Upper lobe of left lung (tissue), 6 donors: Measurements from ENCODE around the gene SERPINB13. TPM values are rescaled to one million over a fixed set of nuclear protein-coding genes. Genes with fewer than 3 reads are reported as not detected.

Experiments
- ATAC-seq, 2 donors: fragments of 200-7000 bp; cut with Tn5 transposase; one replicate each; pipeline ENCODE4 v1.9.1; 2022; ENCODE audit warnings: mild to moderate bottlenecking in 2 of 2, moderate library complexity in 2 of 2; ENCODE audit not compliant: low FRiP score in 2 of 2
- DNase-seq, 2 donors: peaks; one replicate each; pipeline ENCODE4 v3.0.0-alpha.2; 2019 to 2020
- H3K27ac ChIP-seq, 4 donors: fragments of 200-600 bp; sonication (generic); one replicate each; pipeline ENCODE4 v1.5.1; 2016 to 2019
- H3K27me3 ChIP-seq, 4 donors: fragments of 200-600 bp; sonication (generic); one replicate each; pipeline ENCODE4 v1.5.1; 2017 to 2019
- H3K36me3 ChIP-seq, 4 donors: fragments of 200-600 bp; sonication (generic); one replicate each; pipeline ENCODE4 v1.5.1; 2016 to 2019
- H3K4me1 ChIP-seq, 4 donors: fragments of 200-600 bp; sonication (generic); one replicate each; pipeline ENCODE4 v1.5.1; 2018 to 2019
- H3K4me3 ChIP-seq, 4 donors: fragments of 200-600 bp; sonication (generic); one replicate each; pipeline ENCODE4 v1.5.1; 2017 to 2019; ENCODE audit warnings: mild to moderate bottlenecking in 2 of 4, moderate library complexity in 1 of 4
- H3K9me3 ChIP-seq, 4 donors: fragments of 200-600 bp; sonication (generic); one replicate each; pipeline ENCODE4 v1.5.1; 2018 to 2019
- EP300 ChIP-seq, 4 donors: sonication (generic); formaldehyde crosslinking; IDR thresholded peaks; one replicate each; pipeline ENCODE4 v1.5.1; 2017; ENCODE audit warnings: antibody characterized with exemption in 4 of 4, control low read depth in 2 of 4
- POLR2A ChIP-seq, 4 donors: fragments of 450-650 bp; IDR thresholded peaks; one replicate each; pipeline ENCODE4 v1.5.1; 2016 to 2017; ENCODE audit warnings: antibody characterized with exemption in 4 of 4, mild to moderate bottlenecking in 2 of 4
- POLR2AphosphoS5 ChIP-seq, 2 donors: sonication (generic); formaldehyde crosslinking; IDR thresholded peaks; one replicate each; pipeline ENCODE4 v1.5.1; 2017; ENCODE audit warnings: antibody characterized with exemption in 2 of 2
- whole genome bisulfite sequencing, 2 donors: methylation state at CpG; one replicate each; pipeline ENCODE4 v1.1.5; 2017 to 2018; 5-methylcytosine and 5-hydroxymethylcytosine counted together
- total RNA-seq, 6 donors: library from RNA; depleted of rRNA in 4 of 6; stranded (reverse); fragments of >200 nt in 4 of 6; gene quantifications; one replicate each; pipeline versions ENCODE4 v1.1.0 to v1.2.1, GENCODE V29; 2016 to 2021
- TF ChIP-seq, protein P1 (sequence below), 6 experiments: fragments of 450-650 bp in 4 of 6; fragments of 200-600 bp in 2 of 6; sonication (generic) in 2 of 6; IDR thresholded peaks; one replicate each; pipeline ENCODE4 v1.5.1; 2016 to 2019; ENCODE audit warnings: antibody characterized with exemption in 6 of 6
- donor health status: DM: no; HTN: no; CAD: no; lungs with moderate emphysema.
- donor health status: DM: no; HTN: yes; CAD: no; lungs with severe emphysema.

SERPINB13 gene
- total RNA-seq, 6 donors from 2014 or later, result 3.9 TPM; not detected in 5

DNA sequence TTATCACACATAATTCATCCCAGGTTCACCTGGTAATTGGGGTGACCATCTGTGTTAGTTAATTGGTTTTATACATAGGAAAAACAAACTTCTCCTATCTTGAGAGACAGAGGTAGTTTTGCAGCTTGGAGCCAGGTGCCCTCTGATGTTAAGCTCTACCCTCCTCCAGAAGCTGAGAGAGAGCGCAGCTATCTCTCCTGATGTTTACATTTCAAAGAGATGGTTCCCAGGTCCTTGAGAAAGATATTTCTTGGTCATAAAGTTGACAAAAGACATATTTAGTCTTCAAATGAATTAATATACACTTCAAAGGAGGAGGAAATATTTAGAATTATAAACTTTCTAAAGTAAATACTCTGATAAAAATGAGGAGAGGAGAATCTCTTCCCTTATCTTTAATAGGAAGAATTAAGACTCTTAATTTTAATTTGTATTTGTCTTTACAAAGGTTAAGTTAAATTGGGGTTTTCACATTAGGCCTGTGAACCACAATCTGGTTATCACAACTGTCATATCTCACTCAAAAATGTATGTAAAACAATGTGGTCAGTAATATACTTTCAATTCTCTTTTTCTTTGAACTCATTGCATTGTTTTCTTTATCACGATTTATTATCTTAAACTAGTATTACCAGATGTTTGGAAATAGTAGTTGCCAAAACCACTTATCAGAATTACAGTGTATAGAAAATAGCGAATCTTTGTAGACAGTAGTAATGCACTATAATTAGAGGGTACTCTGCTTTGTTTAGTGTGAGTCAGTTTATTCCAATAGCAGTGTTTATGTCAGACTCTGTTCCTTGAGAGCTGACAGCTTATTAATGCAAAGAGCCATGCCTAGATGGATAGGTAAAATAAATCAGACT is 30.1 kb downstream of the SERPINB13 start:
- no peaks in the 10 kb centered on the region for H3K27me3 ChIP-seq
- H3K9me3 ChIP-seq, result no peaks in the 10 kb centered on the region
- WGBS, 2 donors, result 21 to 27% methylated on average over 3 of the region's 3 CpGs
- DNase-seq (no peak), ATAC-seq (no peak)
- H3K27ac ChIP-seq, result no peak overlapping the region
- H3K36me3 ChIP-seq, result no peaks in the 10 kb centered on the region
- no peak for TF ChIP-seq POLR2A (IDR thresholded peaks at IDR 0.05)
- TF ChIP-seq POLR2AphosphoS5 (IDR thresholded peaks at IDR 0.05), result no peak
- TF ChIP-seq EP300 (IDR thresholded peaks at IDR 0.05), result no peak
- TF ChIP-seq, protein P1, sequence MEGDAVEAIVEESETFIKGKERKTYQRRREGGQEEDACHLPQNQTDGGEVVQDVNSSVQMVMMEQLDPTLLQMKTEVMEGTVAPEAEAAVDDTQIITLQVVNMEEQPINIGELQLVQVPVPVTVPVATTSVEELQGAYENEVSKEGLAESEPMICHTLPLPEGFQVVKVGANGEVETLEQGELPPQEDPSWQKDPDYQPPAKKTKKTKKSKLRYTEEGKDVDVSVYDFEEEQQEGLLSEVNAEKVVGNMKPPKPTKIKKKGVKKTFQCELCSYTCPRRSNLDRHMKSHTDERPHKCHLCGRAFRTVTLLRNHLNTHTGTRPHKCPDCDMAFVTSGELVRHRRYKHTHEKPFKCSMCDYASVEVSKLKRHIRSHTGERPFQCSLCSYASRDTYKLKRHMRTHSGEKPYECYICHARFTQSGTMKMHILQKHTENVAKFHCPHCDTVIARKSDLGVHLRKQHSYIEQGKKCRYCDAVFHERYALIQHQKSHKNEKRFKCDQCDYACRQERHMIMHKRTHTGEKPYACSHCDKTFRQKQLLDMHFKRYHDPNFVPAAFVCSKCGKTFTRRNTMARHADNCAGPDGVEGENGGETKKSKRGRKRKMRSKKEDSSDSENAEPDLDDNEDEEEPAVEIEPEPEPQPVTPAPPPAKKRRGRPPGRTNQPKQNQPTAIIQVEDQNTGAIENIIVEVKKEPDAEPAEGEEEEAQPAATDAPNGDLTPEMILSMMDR (IDR thresholded peaks at IDR 0.05), result no peak
- no peak overlapping the region for H3K4me3 ChIP-seq
- H3K4me1 ChIP-seq, result no peaks in the 10 kb centered on the region

DNA sequence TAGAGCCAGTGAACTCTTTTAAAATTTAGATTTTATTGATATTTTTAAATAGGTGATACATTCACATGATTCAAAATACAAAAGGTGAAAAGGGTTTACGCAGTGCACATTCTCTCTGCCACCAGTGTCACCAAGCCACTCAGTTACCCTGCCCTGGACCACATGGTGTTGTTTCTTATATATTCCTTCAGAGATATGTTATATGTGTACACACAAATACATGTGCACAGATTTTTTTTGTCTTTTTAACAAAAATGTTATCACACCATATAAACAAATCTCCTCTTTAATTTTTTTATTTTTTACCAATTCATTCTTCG is 30.7 kb downstream of the SERPINB13 start:
- DNase-seq (no peak), ATAC-seq (no peak)
- no peak overlapping the region for H3K27ac ChIP-seq
- no peaks in the 10 kb centered on the region for H3K36me3 ChIP-seq
- 76 to 82% methylated on average over 2 of the region's 2 CpGs for WGBS, 2 donors
- H3K4me3 ChIP-seq, result no peak overlapping the region
- H3K9me3 ChIP-seq, result no peaks in the 10 kb centered on the region
- no peaks in the 10 kb centered on the region for H3K27me3 ChIP-seq
- no peak for TF ChIP-seq POLR2AphosphoS5 (IDR thresholded peaks at IDR 0.05)
- TF ChIP-seq, protein P1 (IDR thresholded peaks at IDR 0.05), result no peak
- TF ChIP-seq EP300 (IDR thresholded peaks at IDR 0.05), result no peak
- TF ChIP-seq POLR2A (IDR thresholded peaks at IDR 0.05), result no peak
- no peaks in the 10 kb centered on the region for H3K4me1 ChIP-seq

DNA sequence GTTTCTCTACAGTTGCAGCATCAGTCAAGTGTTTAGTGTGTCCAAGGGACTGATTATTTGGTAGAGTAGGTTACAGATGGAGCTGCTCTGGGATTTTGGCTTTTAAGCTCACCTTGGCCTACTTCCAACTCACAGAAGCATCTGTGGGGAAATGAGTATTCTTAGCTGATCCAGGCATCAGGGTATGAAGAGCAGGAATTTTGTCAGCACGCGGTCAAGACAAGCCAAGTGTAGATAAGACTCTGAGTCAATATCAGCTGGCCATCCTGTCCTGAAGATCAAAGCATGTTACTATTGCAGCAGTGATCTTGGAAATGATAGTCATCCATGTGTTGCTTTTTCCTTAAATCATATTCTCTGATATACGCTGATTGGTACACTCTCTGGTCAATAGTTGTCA is 32.5 kb downstream of the SERPINB13 start:
- no peak for ATAC-seq
- no peak overlapping the region for H3K27ac ChIP-seq
- DNase-seq, result no peak
- H3K4me3 ChIP-seq, result no peak overlapping the region
- 85 to 88% methylated on average over 3 of the region's 3 CpGs for WGBS, 2 donors
- H3K9me3 ChIP-seq, result peaks cover 0 to 7% (median 5%) of the 10 kb centered on the region in 4 donors
- H3K4me1 ChIP-seq, result no peaks in the 10 kb centered on the region
- H3K27me3 ChIP-seq, result no peaks in the 10 kb centered on the region
- TF ChIP-seq POLR2A (IDR thresholded peaks at IDR 0.05) (no peak), POLR2AphosphoS5 (IDR thresholded peaks at IDR 0.05) (no peak), EP300 (IDR thresholded peaks at IDR 0.05) (no peak)
- TF ChIP-seq, protein P1 (IDR thresholded peaks at IDR 0.05), result no peak
- H3K36me3 ChIP-seq, result no peaks in the 10 kb centered on the region

DNA sequence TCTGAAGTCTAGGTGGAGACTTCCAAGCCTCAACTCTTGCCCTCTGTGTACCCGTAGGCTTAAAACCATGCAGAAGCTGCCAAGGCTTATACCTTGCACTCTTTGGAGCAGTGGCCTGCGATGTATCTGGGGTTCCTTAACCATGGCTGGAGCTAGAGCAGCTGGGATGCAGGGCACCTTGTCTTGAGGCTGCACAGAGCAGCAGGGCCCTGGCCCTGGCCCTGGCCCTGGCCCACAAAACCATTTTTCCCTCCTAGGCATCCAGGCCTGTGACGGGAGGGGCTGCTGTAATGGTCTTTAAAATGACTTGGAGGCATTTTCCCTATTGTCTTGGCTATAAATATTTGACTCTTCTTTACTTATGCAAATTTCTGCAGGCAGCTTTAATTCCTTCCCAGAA is 37.7 kb downstream of the SERPINB13 start:
- H3K27ac ChIP-seq, result no peak overlapping the region
- H3K36me3 ChIP-seq, result no peaks in the 10 kb centered on the region
- no peaks in the 10 kb centered on the region for H3K27me3 ChIP-seq
- H3K4me1 ChIP-seq, result no peaks in the 10 kb centered on the region
- WGBS, 2 donors, result 79 to 100% methylated on average over 1 to 3 of the region's 3 CpGs
- H3K9me3 ChIP-seq, result peaks cover 4 to 28% (median 19%) of the 10 kb centered on the region in 4 donors
- no peak overlapping the region for H3K4me3 ChIP-seq
- ATAC-seq (no peak), DNase-seq (peak in 1 of 2 donors; percentile 15)
- TF ChIP-seq EP300 (IDR thresholded peaks at IDR 0.05), result no peak
- TF ChIP-seq, protein P1 (IDR thresholded peaks at IDR 0.05), result no peak
- TF ChIP-seq POLR2AphosphoS5 (IDR thresholded peaks at IDR 0.05), result no peak
- TF ChIP-seq POLR2A (IDR thresholded peaks at IDR 0.05), result no peak

DNA sequence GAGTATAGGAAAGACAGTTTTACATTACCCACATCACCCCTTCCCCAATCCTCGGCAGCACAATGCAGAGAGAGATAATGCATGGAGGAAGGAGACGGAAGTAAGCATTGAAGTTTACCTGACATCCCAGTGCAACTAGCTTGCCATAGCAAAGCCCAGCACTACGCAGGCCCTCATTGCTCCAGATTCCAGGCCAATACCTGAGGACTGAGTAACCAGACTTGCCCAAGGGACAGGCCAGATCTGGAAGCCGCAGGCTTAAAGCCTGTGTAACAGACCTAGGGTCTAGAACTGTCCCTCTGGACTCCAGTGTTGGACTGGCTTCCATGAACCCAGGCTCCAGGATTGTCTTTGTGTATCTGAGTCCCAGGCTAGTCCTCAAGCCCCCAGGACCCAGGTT is 39.3 kb downstream of the SERPINB13 start:
- Histone ChIP-seq H3K4me1 (no peaks in the 10 kb centered on the region), H3K27me3 (no peaks in the 10 kb centered on the region), H3K9me3 (peaks cover 4 to 28% (median 19%) of the 10 kb centered on the region in 4 donors), H3K27ac (no peak overlapping the region), H3K4me3 (no peak overlapping the region), H3K36me3 (no peaks in the 10 kb centered on the region)
- TF ChIP-seq POLR2AphosphoS5 (IDR thresholded peaks at IDR 0.05) (no peak), EP300 (IDR thresholded peaks at IDR 0.05) (no peak), POLR2A (IDR thresholded peaks at IDR 0.05) (no peak)
- TF ChIP-seq, protein P1 (IDR thresholded peaks at IDR 0.05), result no peak
- DNase-seq, result no peak
- WGBS, 2 donors, result 77 to 84% methylated on average over 4 of the region's 4 CpGs
- ATAC-seq, result peak in 1 of 2 donors; percentile 37
